Measurements from ENCODE around the gene GGA3.

The GGA3 gene

GRCh38 chr17:75240394-75241142, 20.8 kb downstream of the GGA3 start:
- Histone ChIP-seq H3K9me3 (no peaks in the 10 kb centered on the region), H3K36me3 (peaks cover 90% of the 10 kb centered on the region), H3K4me1 (ENCODE audit: control insufficient read depth in 1 of 2, insufficient read depth in 1 of 2, low read depth in 1 of 2, low read length in 1 of 2) (peaks cover 18 to 19% of the 10 kb centered on the region in 2 experiments), H3K27me3 (no peaks in the 10 kb centered on the region), H3K4me3 (ENCODE audit: low read depth in 1 of 2, low read length in 1 of 2) (no peak overlapping the region), H3K27ac (no peak overlapping the region)
- no peak for TF ChIP-seq CTCF (IDR thresholded peaks at IDR 0.05)

GRCh38 chr17:75239778-75240393, 21.5 kb downstream of the GGA3 start:
- Histone ChIP-seq H3K4me1 (ENCODE audit: control insufficient read depth in 1 of 2, insufficient read depth in 1 of 2, low read depth in 1 of 2, low read length in 1 of 2) (peaks cover 11 to 12% of the 10 kb centered on the region in 2 experiments), H3K27me3 (no peaks in the 10 kb centered on the region), H3K4me3 (ENCODE audit: low read depth in 1 of 2, low read length in 1 of 2) (no peak overlapping the region), H3K27ac (no peak overlapping the region), H3K9me3 (no peaks in the 10 kb centered on the region), H3K36me3 (peaks cover 92% of the 10 kb centered on the region)
- no peak for TF ChIP-seq CTCF (IDR thresholded peaks at IDR 0.05)

GRCh38 chr17:75239214-75239613, 22.2 kb downstream of the GGA3 start:
- H3K27ac ChIP-seq: peak overlapping the region; percentile 17
- H3K4me1 ChIP-seq (ENCODE audit: control insufficient read depth in 1 of 2, insufficient read depth in 1 of 2, low read depth in 1 of 2, low read length in 1 of 2): peaks cover 5 to 6% of the 10 kb centered on the region in 2 experiments
- H3K9me3 ChIP-seq: no peaks in the 10 kb centered on the region
- no peak for TF ChIP-seq CTCF (IDR thresholded peaks at IDR 0.05)
- no peaks in the 10 kb centered on the region for H3K27me3 ChIP-seq
- H3K36me3 ChIP-seq: peaks cover 99% of the 10 kb centered on the region
- no peak overlapping the region for H3K4me3 ChIP-seq (ENCODE audit: low read depth in 1 of 2, low read length in 1 of 2)

- H3K27me3 ChIP-seq: no peaks in the 10 kb centered on the region
- peak overlapping the region; percentile 17 for H3K27ac ChIP-seq
- peaks cover 0 to under 1% of the 10 kb centered on the region in 2 experiments for H3K4me1 ChIP-seq (ENCODE audit: control insufficient read depth in 1 of 2, insufficient read depth in 1 of 2, low read depth in 1 of 2, low read length in 1 of 2)
- no peaks in the 10 kb centered on the region for H3K9me3 ChIP-seq
- no peak overlapping the region for H3K4me3 ChIP-seq (ENCODE audit: low read depth in 1 of 2, low read length in 1 of 2)
- peak; percentile 67 for TF ChIP-seq CTCF (IDR thresholded peaks at IDR 0.05)
- H3K36me3 ChIP-seq: peaks cover 98% of the 10 kb centered on the region
These were observed 22.7 kb downstream of the GGA3 start for GRCh38 chr17:75238684-75239191.

- Histone ChIP-seq H3K4me1 (ENCODE audit: control insufficient read depth in 1 of 2, insufficient read depth in 1 of 2, low read depth in 1 of 2, low read length in 1 of 2) (no peaks in the 10 kb centered on the region), H3K36me3 (peaks cover 95% of the 10 kb centered on the region), H3K27ac (peak overlapping the region; percentile 17), H3K27me3 (no peaks in the 10 kb centered on the region), H3K4me3 (ENCODE audit: low read depth in 1 of 2, low read length in 1 of 2) (no peak overlapping the region), H3K9me3 (no peaks in the 10 kb centered on the region)
- no peak for TF ChIP-seq CTCF (IDR thresholded peaks at IDR 0.05)
These were observed 23.3 kb downstream of the GGA3 start for GRCh38 chr17:75238020-75238580.
